B cell (primary cell): ENCODE results near the gene PRKACB. TPM values are rescaled to one million over a fixed set of nuclear protein-coding genes. Genes with fewer than 3 reads are reported as not detected.

Experiments used
- ATAC-seq: fragments of 200-7000 bp; cut with Tn5 transposase; one replicate; pipeline ENCODE4 v1.10.0; 2021; ENCODE audit warnings: low read depth, mild to moderate bottlenecking, moderate number of reproducible peaks, moderate library complexity
- CTCF ChIA-PET: fragments of 350-600 bp; sonication (Branson Sonifier 250); formaldehyde crosslinking; loops from one replicate; lab custom pipeline; 2021; ENCODE audit warnings: antibody characterized with exemption, inconsistent platforms; lab: Charles Lee
- POLR2A ChIA-PET: fragments of 350-600 bp; sonication (Branson Sonifier 250); formaldehyde crosslinking; loops from one replicate; lab custom pipeline; 2021; ENCODE audit warnings: antibody characterized with exemption; lab: Charles Lee
- DNase-seq: peaks from one replicate; pipeline ENCODE4 v3.0.0; 2013
- H2AFZ ChIP-seq: 2 replicates; pipeline ENCODE4 v1.6.1; 2012; ENCODE audit warnings: mild to moderate bottlenecking, low read depth, low read length; ENCODE audit not compliant: insufficient read depth, poor library complexity, severe bottlenecking
- H3K27ac ChIP-seq, 2 donors: 1 replicate in 1 of 2; 2 replicates in 1 of 2; pipeline ENCODE4 v1.5.1; 2012 to 2013; ENCODE audit warnings: low read length in 2 of 2, mild to moderate bottlenecking in 2 of 2, moderate library complexity in 1 of 2
- H3K27me3 ChIP-seq, 4 experiments: fragments of 200-600 bp in 1 of 4; sonication (generic) in 1 of 4; replicated peaks in 1 of 4; 1 replicate in 2 of 4; 2 replicates in 2 of 4; pipeline versions ENCODE4 v1.6.1 to v1.7.0; 2013 to 2016; ENCODE audit warnings: low read length in 3 of 4, mild to moderate bottlenecking in 2 of 4, mixed read lengths in 1 of 4, moderate library complexity in 1 of 4; ENCODE audit not compliant: insufficient read depth in 4 of 4, control insufficient read depth in 3 of 4; ENCODE audit errors: control extremely low read depth in 1 of 4
- H3K36me3 ChIP-seq, 2 experiments: replicated peaks in 1 of 2; 1 replicate in 1 of 2; 2 replicates in 1 of 2; pipeline versions ENCODE4 v1.6.1 to v1.7.1; 2013; ENCODE audit warnings: low read length in 1 of 2; ENCODE audit not compliant: insufficient read depth in 2 of 2, control insufficient read depth in 1 of 2; ENCODE audit errors: control extremely low read depth in 1 of 2, extremely low read depth in 1 of 2
- H3K4me1 ChIP-seq, 2 donors: fragments of 200-600 bp in 1 of 2; sonication (generic) in 1 of 2; 1 replicate in 1 of 2; 2 replicates in 1 of 2; pipeline versions ENCODE4 v1.5.1 to v1.6.1; 2013 to 2017; ENCODE audit warnings: low read length in 2 of 2; ENCODE audit not compliant: control insufficient read depth in 2 of 2, insufficient read depth in 2 of 2
- H3K4me2 ChIP-seq: replicated peaks from 2 replicates; pipeline ENCODE3; 2012; ENCODE audit warnings: mild to moderate bottlenecking, low read depth, low read length; ENCODE audit not compliant: poor library complexity, severe bottlenecking
- H3K4me3 ChIP-seq, 5 experiments: fragments of 200-600 bp in 1 of 5; sonication (generic) in 1 of 5; 1 replicate in 3 of 5; 2 replicates in 2 of 5; pipeline versions ENCODE4 v1.5.1 to v1.7.0; 2011 to 2016; ENCODE audit warnings: low read length in 4 of 5, mild to moderate bottlenecking in 4 of 5, low read depth in 2 of 5, control low read depth in 1 of 5, moderate library complexity in 1 of 5; ENCODE audit not compliant: insufficient read depth in 1 of 5; ENCODE audit errors: control extremely low read depth in 1 of 5, extremely low read depth in 1 of 5
- H3K79me2 ChIP-seq: fragments of 200-600 bp; sonication (generic); one replicate; pipeline ENCODE4 v1.6.0; 2016; ENCODE audit warnings: low read length; ENCODE audit not compliant: control insufficient read depth, insufficient read depth
- H3K9ac ChIP-seq: fragments of 200-600 bp; sonication (generic); 2 replicates; pipeline ENCODE4 v1.6.1; 2017; ENCODE audit warnings: mild to moderate bottlenecking, low read length, moderate library complexity
- H3K9me3 ChIP-seq, 3 donors: one replicate each; pipeline versions ENCODE4 v1.6.1 to v1.7.1; 2013; ENCODE audit warnings: low read length in 2 of 3; ENCODE audit not compliant: control insufficient read depth in 2 of 3, insufficient read depth in 1 of 3; ENCODE audit errors: control extremely low read depth in 1 of 3
- H4K20me1 ChIP-seq: 2 replicates; pipeline ENCODE4 v1.6.0; 2012; ENCODE audit warnings: mild to moderate bottlenecking, low read length; ENCODE audit not compliant: insufficient read depth, control insufficient read depth, poor library complexity, severe bottlenecking
- H3K27ac Mint-ChIP-seq: one replicate; pipeline ENCODE4 v1.8.0; 2021; ENCODE audit warnings: mixed read lengths
- H3K27me3 Mint-ChIP-seq: one replicate; pipeline ENCODE4 v1.8.0; 2021; ENCODE audit warnings: mixed read lengths
- H3K4me1 Mint-ChIP-seq: one replicate; pipeline ENCODE4 v1.8.0; 2021; ENCODE audit warnings: mixed read lengths
- H3K4me3 Mint-ChIP-seq: one replicate; pipeline ENCODE4 v1.8.0; 2021; ENCODE audit warnings: mixed read lengths
- H3K9me3 Mint-ChIP-seq: one replicate; pipeline ENCODE4 v1.8.0; 2022; ENCODE audit warnings: mixed read lengths; ENCODE audit not compliant: insufficient read depth
- CTCF ChIP-seq: fragments of 200-600 bp; IDR thresholded peaks from one replicate; pipeline ENCODE4 v1.8.0; 2022; ENCODE audit warnings: antibody characterized with exemption, mild to moderate bottlenecking
- EZH2 ChIP-seq: IDR thresholded peaks from 2 replicates; pipeline ENCODE4 v1.6.1; 2012; ENCODE audit warnings: borderline replicate concordance, low read depth, mild to moderate bottlenecking, moderate library complexity, low read length; ENCODE audit not compliant: insufficient read depth, poor library complexity, severe bottlenecking
- WGBS: methylation state at CpG from one replicate; pipeline ENCODE4 v1.1.5; 2013; ENCODE audit warnings: missing lambda C conversion rate; ENCODE audit not compliant: insufficient coverage; 5-methylcytosine and 5-hydroxymethylcytosine counted together
- intact Hi-C: fragments of 100-400 bp; cut with micrococcal nuclease; formaldehyde crosslinking; loops from one replicate; pipeline ENCODE4 v1.10.0; 2022
- polyA plus RNA-seq: library from polyadenylated mRNA; depleted of rRNA; stranded (reverse); fragments of >200 nt; gene quantifications from 2 replicates; pipeline ENCODE4 v1.2.3, GENCODE V29; 2012
- total RNA-seq, 2 donors: library from RNA; stranded (reverse); fragments of 120-200 nt in 1 of 2; gene quantifications; 1 replicate in 1 of 2; 2 replicates in 1 of 2; pipeline versions ENCODE4 v1.2.3 to v1.2.4, GENCODE V29; 2013 to 2022

PRKACB gene
- total and polyA plus RNA-seq, 2 donors (not counting 1 experiment from before 2014, with no cell fraction given): 14.9 to 53.9 TPM

- Mint-ChIP-seq H3K9me3 (peaks cover 4% of the 10 kb centered on the region), H3K4me1 (no peaks in the 10 kb centered on the region), H3K27ac (no peak overlapping the region), H3K27me3 (peaks cover 19% of the 10 kb centered on the region), H3K4me3 (no peak overlapping the region)
- Histone ChIP-seq H3K27ac (no peak overlapping the region), H2AFZ (no peak overlapping the region), H4K20me1 (no peaks in the 10 kb centered on the region), H3K9ac (no peak overlapping the region), H3K4me3 (no peak overlapping the region), H3K36me3 (no peaks in the 10 kb centered on the region), H3K27me3 (no peaks in the 10 kb centered on the region), H3K79me2 (no peaks in the 10 kb centered on the region), H3K4me2 (no peak overlapping the region), H3K9me3 (peaks cover 4 to 6% (median 5%) of the 10 kb centered on the region in 3 donors), H3K4me1 (no peaks in the 10 kb centered on the region)
- intact Hi-C loops: no loop called here
- POLR2A ChIA-PET: no interaction called here
- ATAC-seq: no peak
- TF ChIP-seq CTCF (no peak), EZH2 (no peak)
- WGBS: no CpG with 5 or more reads among the region's 1 CpG
- CTCF ChIA-PET: no interaction called here
- no peak for DNase-seq
Observed at GRCh38 chr1:84282780-84283333, 138.8 kb downstream of the PRKACB start.

- ATAC-seq (no peak), DNase-seq (no peak)
- no peaks in the 10 kb centered on the region for H3K36me3 ChIP-seq
- H3K4me1 Mint-ChIP-seq: no peaks in the 10 kb centered on the region
- ChIA-PET CTCF (no interaction called here), POLR2A (no interaction called here)
- H3K27me3 ChIP-seq: no peaks in the 10 kb centered on the region
- peaks cover 19% of the 10 kb centered on the region for H3K27me3 Mint-ChIP-seq
- H3K4me1 ChIP-seq: no peaks in the 10 kb centered on the region
- no peaks in the 10 kb centered on the region for H4K20me1 ChIP-seq
- no peak overlapping the region for H3K27ac Mint-ChIP-seq
- no peaks in the 10 kb centered on the region for H3K79me2 ChIP-seq
- 60% methylated on average over 1 of the region's 1 CpG for WGBS
- H3K9ac ChIP-seq: no peak overlapping the region
- H3K27ac ChIP-seq: no peak overlapping the region
- peaks cover 4% of the 10 kb centered on the region for H3K9me3 Mint-ChIP-seq
- intact Hi-C loops: no loop called here
- no peak overlapping the region for H3K4me2 ChIP-seq
- no peak overlapping the region for H3K4me3 ChIP-seq
- TF ChIP-seq EZH2 (no peak), CTCF (no peak)
- H2AFZ ChIP-seq: no peak overlapping the region
- H3K9me3 ChIP-seq: peaks cover 4 to 9% (median 8%) of the 10 kb centered on the region in 3 donors
- H3K4me3 Mint-ChIP-seq: no peak overlapping the region
Observed at GRCh38 chr1:84283381-84283780, 139.3 kb downstream of the PRKACB start.
